Esophagus muscularis mucosa (tissue), 4 donors: ENCODE data around the gene ERGIC1. TPM values are rescaled to one million over a fixed set of nuclear protein-coding genes. Genes with fewer than 3 reads are reported as not detected.

Source experiments
- DNase-seq: peaks from one replicate; pipeline ENCODE4 v3.0.0-alpha.2; 2017; ENCODE audit errors: extremely low spot score
- H3K27ac ChIP-seq, 4 donors: fragments of 200-600 bp; sonication (generic); replicated peaks in 1 of 4; 1 replicate in 3 of 4; 2 replicates in 1 of 4; pipeline ENCODE4 v1.5.1; 2016 to 2019; ENCODE audit warnings: mild to moderate bottlenecking in 1 of 4
- H3K27me3 ChIP-seq, 4 donors: fragments of 200-600 bp; sonication (generic); one replicate each; pipeline versions ENCODE4 v1.5.1 to v1.6.0; 2016 to 2019
- H3K36me3 ChIP-seq, 4 donors: fragments of 200-600 bp; sonication (generic); one replicate each; pipeline ENCODE4 v1.5.1; 2016 to 2019
- H3K4me1 ChIP-seq, 4 donors: fragments of 200-600 bp; sonication (generic); one replicate each; pipeline ENCODE4 v1.5.1; 2016 to 2019
- H3K4me3 ChIP-seq, 4 donors: fragments of 200-600 bp; sonication (generic); 1 replicate in 2 of 4; 2 replicates in 2 of 4; pipeline ENCODE4 v1.5.1; 2016 to 2019; ENCODE audit warnings: mild to moderate bottlenecking in 4 of 4, moderate library complexity in 1 of 4
- H3K9me3 ChIP-seq, 4 donors: fragments of 200-600 bp; sonication (generic); 1 replicate in 3 of 4; 2 replicates in 1 of 4; pipeline ENCODE4 v1.5.1; 2016 to 2019
- CTCF ChIP-seq, 3 experiments: fragments of 200-600 bp in 2 of 3; fragments of 450-650 bp in 1 of 3; sonication (generic) in 2 of 3; IDR thresholded peaks; one replicate each; pipeline ENCODE4 v1.5.1; 2017 to 2019; ENCODE audit warnings: antibody characterized with exemption in 3 of 3, mild to moderate bottlenecking in 2 of 3, moderate library complexity in 1 of 3
- EP300 ChIP-seq: sonication (generic); formaldehyde crosslinking; IDR thresholded peaks from one replicate; pipeline ENCODE4 v1.6.1; 2017; ENCODE audit warnings: antibody characterized with exemption
- POLR2A ChIP-seq: fragments of 450-650 bp; IDR thresholded peaks from one replicate; pipeline ENCODE4 v1.6.1; 2017; ENCODE audit warnings: antibody characterized with exemption, moderate library complexity, mild to moderate bottlenecking, low read depth
- POLR2AphosphoS5 ChIP-seq, 2 donors: sonication (generic); formaldehyde crosslinking; IDR thresholded peaks; one replicate each; pipeline ENCODE4 v1.6.1; 2017; ENCODE audit warnings: antibody characterized with exemption in 2 of 2
- WGBS: methylation state at CpG from one replicate; pipeline ENCODE4 v1.1.5; 2018; 5-methylcytosine and 5-hydroxymethylcytosine counted together
- intact Hi-C: fragments of 100-400 bp; cut with DNase I; formaldehyde crosslinking; loops from one replicate; pipeline ENCODE4 v1.15.1; 2023
- total RNA-seq, 4 donors: library from RNA; depleted of rRNA; stranded (reverse); fragments of >200 nt; gene quantifications; one replicate each; pipeline versions ENCODE4 v1.1.0 to v1.2.1, GENCODE V29; 2016

Gene ERGIC1
- total RNA-seq, 4 donors from 2014 or later = 105 to 161 (median 145) TPM

GRCh38 chr5:172971482-172971881, 137.4 kb downstream of the ERGIC1 start:
- Histone ChIP-seq H3K4me1 (no peaks in the 10 kb centered on the region), H3K4me3 (no peak overlapping the region), H3K36me3 (peaks cover 8 to 27% (median 23%) of the 10 kb centered on the region in 4 donors), H3K9me3 (no peaks in the 10 kb centered on the region), H3K27me3 (no peaks in the 10 kb centered on the region), H3K27ac (no peak overlapping the region)
- intact Hi-C loops = loop anchor here (10.0 kb wide), 1 partner anchor 313 kb away; no protein-coding TSS in a partner anchor
- TF ChIP-seq POLR2A = no peak
- no peak for TF ChIP-seq POLR2AphosphoS5 (IDR thresholded peaks at IDR 0.05)
- no peak for TF ChIP-seq EP300
- no peak for TF ChIP-seq CTCF (IDR thresholded peaks at IDR 0.05)
- DNase-seq = no peak
- 84% methylated on average over 3 of the region's 3 CpGs for WGBS

- Histone ChIP-seq H3K9me3 (no peaks in the 10 kb centered on the region), H3K27me3 (no peaks in the 10 kb centered on the region), H3K4me3 (no peak overlapping the region), H3K4me1 (no peaks in the 10 kb centered on the region), H3K27ac (no peak overlapping the region), H3K36me3 (peaks cover 8 to 26% (median 22%) of the 10 kb centered on the region in 4 donors)
- DNase-seq = no peak
- TF ChIP-seq POLR2AphosphoS5 (IDR thresholded peaks at IDR 0.05) = no peak
- TF ChIP-seq POLR2A = no peak
- TF ChIP-seq EP300 = no peak
- TF ChIP-seq CTCF (IDR thresholded peaks at IDR 0.05) = no peak
- WGBS = 96% methylated on average over 5 of the region's 5 CpGs
- intact Hi-C loops = loop anchor here (10.0 kb wide), 1 partner anchor 312 kb away; no protein-coding TSS in a partner anchor
These were observed 138.5 kb downstream of the ERGIC1 start for GRCh38 chr5:172972552-172972951.

GRCh38 chr5:172973127-172973916, 139.3 kb downstream of the ERGIC1 start:
- H3K4me3 ChIP-seq = no peak overlapping the region
- 45% methylated on average over 3 of the region's 3 CpGs for WGBS
- no peaks in the 10 kb centered on the region for H3K27me3 ChIP-seq
- H3K9me3 ChIP-seq = no peaks in the 10 kb centered on the region
- intact Hi-C loops = loop anchor here (10.0 kb wide), 1 partner anchor 311 kb away; no protein-coding TSS in a partner anchor
- DNase-seq = no peak
- H3K27ac ChIP-seq = no peak overlapping the region
- no peak for TF ChIP-seq POLR2A
- TF ChIP-seq EP300 = no peak
- no peak for TF ChIP-seq CTCF (IDR thresholded peaks at IDR 0.05)
- no peak for TF ChIP-seq POLR2AphosphoS5 (IDR thresholded peaks at IDR 0.05)
- H3K36me3 ChIP-seq = peaks cover 8 to 21% (median 20%) of the 10 kb centered on the region in 4 donors
- H3K4me1 ChIP-seq = no peaks in the 10 kb centered on the region

GRCh38 chr5:172973931-172974330, 139.9 kb downstream of the ERGIC1 start:
- no peak for DNase-seq
- WGBS = 78% methylated on average over 8 of the region's 8 CpGs
- H3K27ac ChIP-seq = no peak overlapping the region
- TF ChIP-seq POLR2AphosphoS5 (IDR thresholded peaks at IDR 0.05) (no peak), CTCF (IDR thresholded peaks at IDR 0.05) (no peak), POLR2A (no peak), EP300 (no peak)
- H3K4me1 ChIP-seq = no peaks in the 10 kb centered on the region
- H3K9me3 ChIP-seq = no peaks in the 10 kb centered on the region
- H3K4me3 ChIP-seq = no peak overlapping the region
- intact Hi-C loops = loop anchor here (10.0 kb wide), 1 partner anchor 311 kb away; no protein-coding TSS in a partner anchor
- H3K27me3 ChIP-seq = no peaks in the 10 kb centered on the region
- peaks cover 8 to 15% (median 14%) of the 10 kb centered on the region in 4 donors for H3K36me3 ChIP-seq
